Left forelimb (tissue), 1 donor: ENCODE data around the gene ELP6.
"Not testable (repeated sequence)": the region's sequence is repeated elsewhere in the genome, so short reads cannot be mapped to it uniquely, and the experiment has no call there.

Experiments used
- DNase-seq: peaks from one replicate; pipeline ENCODE4 v3.0.0-alpha.2; 2018; ENCODE audit warnings: low spot score

The ELP6 gene

DNA sequence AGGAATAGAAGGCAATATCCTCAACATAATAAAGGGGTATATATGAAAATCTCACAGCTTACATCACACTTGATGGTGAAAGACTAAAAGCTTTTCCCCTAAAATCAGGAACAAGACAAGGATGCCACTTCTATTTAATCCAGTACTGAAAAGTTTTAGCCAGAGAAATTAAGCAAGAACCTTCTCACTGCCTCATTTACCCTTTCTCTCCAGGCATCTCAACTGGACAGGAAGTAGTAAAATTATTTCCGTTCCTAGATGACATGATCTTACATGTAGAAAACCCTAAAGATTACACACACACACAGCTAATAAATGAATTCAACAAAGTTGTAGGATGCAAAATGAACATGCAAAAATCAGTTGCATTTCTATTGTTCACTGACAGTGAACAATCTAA, 48.9 kb downstream of the ELP6 start:
- DNase-seq = no peak

DNA sequence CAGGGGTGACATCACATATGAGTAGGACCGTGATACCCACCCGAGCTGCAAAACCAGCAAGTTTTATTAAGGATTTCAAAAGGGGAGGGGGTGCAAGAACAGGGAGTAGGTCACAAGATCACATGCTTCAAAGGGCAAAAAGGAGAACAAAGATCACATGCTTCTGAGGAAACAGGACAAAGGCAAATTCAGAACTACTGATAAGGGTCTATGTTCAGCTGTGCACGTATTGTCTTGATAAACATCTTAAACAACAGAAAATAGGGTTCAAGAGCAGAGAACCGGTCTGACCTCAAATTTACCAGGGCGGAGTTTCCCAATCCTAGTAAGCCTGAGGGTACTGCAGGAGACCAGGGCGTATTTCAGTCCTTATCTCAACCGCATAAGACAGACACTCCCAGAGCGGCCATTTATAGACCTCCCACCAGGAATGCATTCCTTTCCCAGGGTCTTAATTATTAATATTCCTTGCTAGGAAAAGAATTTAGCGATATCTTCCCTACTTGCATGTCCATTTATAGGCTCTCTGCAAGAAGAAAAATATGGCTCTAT, 53.9 kb downstream of the ELP6 start:
- not testable (repeated sequence) for DNase-seq

DNA sequence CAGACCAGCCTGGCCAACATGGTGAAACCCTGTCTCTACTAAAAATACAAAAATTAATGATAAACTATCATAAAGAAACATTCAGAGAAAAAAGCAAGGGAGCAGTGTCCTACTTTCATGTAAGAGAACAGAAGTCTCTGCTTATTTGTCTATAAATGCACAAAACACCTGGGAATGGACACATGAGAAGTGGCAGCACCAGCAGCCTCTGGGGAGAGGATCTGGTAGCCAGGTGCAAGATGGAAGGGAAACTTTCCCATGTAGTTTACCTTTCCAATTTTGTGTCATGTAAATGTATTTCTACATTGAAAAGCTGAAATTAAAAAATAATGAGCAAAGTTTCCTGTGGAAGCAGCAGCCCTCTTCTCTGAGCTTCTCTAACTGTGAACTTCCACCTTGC, 56.5 kb downstream of the ELP6 start:
- DNase-seq = no peak

GRCh38 chr3:47455806-47456452, 57.6 kb downstream of the ELP6 start:
- no peak for DNase-seq

DNA sequence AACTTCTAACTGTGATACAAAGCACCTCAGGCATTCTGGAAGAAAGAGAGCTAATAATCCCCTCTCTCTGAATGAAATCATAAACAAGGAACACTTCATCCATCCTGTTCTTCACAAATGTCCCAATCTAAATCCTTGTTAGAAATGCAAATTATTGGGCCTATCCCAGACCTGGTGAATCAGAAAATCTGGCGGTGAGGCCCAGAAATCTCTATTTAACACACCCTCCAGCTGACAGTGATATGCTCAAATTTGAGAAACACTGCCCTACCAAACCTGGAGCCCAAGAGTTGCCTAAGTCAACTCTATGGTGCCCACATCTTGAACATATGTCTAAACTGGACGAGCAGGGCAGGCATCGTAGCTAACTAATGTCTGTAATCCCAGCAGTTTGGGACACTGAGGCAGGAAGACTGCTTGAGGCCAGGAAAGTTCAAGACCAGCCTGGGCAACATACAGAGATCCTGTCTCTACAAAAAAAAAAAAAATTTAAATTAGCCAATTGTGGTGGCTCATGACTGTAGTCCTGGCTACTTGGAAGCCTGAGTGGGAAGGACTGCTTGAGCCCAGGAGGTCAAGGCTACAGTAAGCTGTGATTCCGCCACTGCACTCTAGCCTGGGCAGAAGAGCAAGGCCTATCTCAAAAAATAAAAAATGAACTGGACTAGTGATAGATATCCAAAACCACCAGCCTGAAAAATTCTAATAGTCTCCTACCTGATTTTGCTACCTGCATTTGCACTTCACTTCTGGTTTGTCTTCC, 60.9 kb downstream of the ELP6 start:
- DNase-seq = no peak
